22Rv1 (cell line): ENCODE measurements around the gene DLG1.

Source experiments
- CTCF ChIP-seq: fragments of 450-650 bp; IDR thresholded peaks from 2 replicates; pipeline ENCODE4 v1.5.1; 2017; ENCODE audit warnings: mild to moderate bottlenecking
- ZFX ChIP-seq: fragments of 450-650 bp; IDR thresholded peaks from 2 replicates; pipeline ENCODE4 v1.6.1; 2017; ENCODE audit warnings: antibody characterized with exemption, borderline replicate concordance

GRCh38 chr3:197178998-197179397, 119.4 kb downstream of the DLG1 start:
- TF ChIP-seq CTCF (no peak), ZFX (no peak)
